Measurements from ENCODE around the gene HAAO. TPM values are rescaled to one million over a fixed set of nuclear protein-coding genes. Genes with fewer than 3 reads are reported as not detected.

The HAAO gene
- total RNA-seq, 1 experiment from 2014 or later, result 6.6 TPM

DNA sequence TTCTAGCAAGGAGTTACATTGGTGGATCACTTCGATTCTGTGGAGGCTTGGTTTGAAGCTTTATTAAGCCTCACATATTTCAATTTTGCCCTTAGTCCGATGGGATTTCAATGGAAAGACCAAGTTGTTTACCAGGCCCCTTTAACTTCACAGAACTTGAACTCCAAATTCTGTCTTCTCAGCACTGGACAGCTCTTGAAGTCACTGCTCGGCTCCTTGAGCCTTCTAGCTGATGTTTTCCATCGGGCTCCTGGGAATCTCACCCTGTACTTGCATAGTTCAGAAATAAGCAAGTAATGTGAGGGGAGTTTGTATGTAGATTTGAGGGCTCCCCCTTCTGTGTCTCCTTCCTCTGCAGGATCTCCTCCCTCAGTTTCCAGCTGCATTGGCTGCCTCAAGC is 43.5 kb downstream of the HAAO start:
- Mint-ChIP-seq H3K4me1 (peaks cover 0 to 3% of the 10 kb centered on the region in 2 experiments; a peak in 1 of 4 replicates), H3K27me3 (ENCODE audit: low read depth) (no peaks in the 10 kb centered on the region), H3K9me3 (no peaks in the 10 kb centered on the region), H3K27ac (no peak overlapping the region; a peak in 1 of 7 replicates), H3K36me3 (ENCODE audit: insufficient read depth in 1 of 3, low read depth in 3 of 3) (peaks cover 0 to 7% (median 4%) of the 10 kb centered on the region in 3 experiments; a peak in 3 of 7 replicates), H3K4me3 (no peak overlapping the region)
- no peak overlapping the region for H3K14ac ChIP-seq (ENCODE audit: insufficient read depth, low read length)
- no peak overlapping the region for H4K8ac ChIP-seq (replicated peaks; ENCODE audit: insufficient read length, low read depth, low read length)
- H2BK120ac ChIP-seq (ENCODE audit: low read depth, low read length, poor library complexity, severe bottlenecking), result no peak overlapping the region
- no peak overlapping the region for H4K91ac ChIP-seq (ENCODE audit: insufficient read length, low read depth, low read length)
- H3K56ac ChIP-seq (ENCODE audit: insufficient read length, low read depth, low read length), result no peak overlapping the region
- H3K23me2 ChIP-seq (ENCODE audit: insufficient read length, low read depth, low read length, poor library complexity, severe bottlenecking), result no peaks in the 10 kb centered on the region
- no CpG with 5 or more reads among the region's 4 CpGs for WGBS (ENCODE audit: extremely low coverage, insufficient read length, low lambda C conversion rate)
- no peak overlapping the region for H3K27ac ChIP-seq (ENCODE audit: insufficient read length, low read depth, low read length)
- no peak overlapping the region for H3K18ac ChIP-seq (ENCODE audit: insufficient read length, low read depth, low read length)
- no peak overlapping the region for H3K23ac ChIP-seq (ENCODE audit: insufficient read length, low read depth, low read length)
- no peak overlapping the region for H2BK12ac ChIP-seq (ENCODE audit: insufficient read length, low read depth, low read length)
- no peak overlapping the region for H2AK5ac ChIP-seq (ENCODE audit: insufficient read length, low read length)
- no peaks in the 10 kb centered on the region for H3K27me3 ChIP-seq (ENCODE audit: insufficient read depth, low read length)
- TF ChIP-seq, protein P1, sequence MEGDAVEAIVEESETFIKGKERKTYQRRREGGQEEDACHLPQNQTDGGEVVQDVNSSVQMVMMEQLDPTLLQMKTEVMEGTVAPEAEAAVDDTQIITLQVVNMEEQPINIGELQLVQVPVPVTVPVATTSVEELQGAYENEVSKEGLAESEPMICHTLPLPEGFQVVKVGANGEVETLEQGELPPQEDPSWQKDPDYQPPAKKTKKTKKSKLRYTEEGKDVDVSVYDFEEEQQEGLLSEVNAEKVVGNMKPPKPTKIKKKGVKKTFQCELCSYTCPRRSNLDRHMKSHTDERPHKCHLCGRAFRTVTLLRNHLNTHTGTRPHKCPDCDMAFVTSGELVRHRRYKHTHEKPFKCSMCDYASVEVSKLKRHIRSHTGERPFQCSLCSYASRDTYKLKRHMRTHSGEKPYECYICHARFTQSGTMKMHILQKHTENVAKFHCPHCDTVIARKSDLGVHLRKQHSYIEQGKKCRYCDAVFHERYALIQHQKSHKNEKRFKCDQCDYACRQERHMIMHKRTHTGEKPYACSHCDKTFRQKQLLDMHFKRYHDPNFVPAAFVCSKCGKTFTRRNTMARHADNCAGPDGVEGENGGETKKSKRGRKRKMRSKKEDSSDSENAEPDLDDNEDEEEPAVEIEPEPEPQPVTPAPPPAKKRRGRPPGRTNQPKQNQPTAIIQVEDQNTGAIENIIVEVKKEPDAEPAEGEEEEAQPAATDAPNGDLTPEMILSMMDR (conservative IDR thresholded peaks at IDR 0.05), result no peak
- no peak overlapping the region for H3T11ph ChIP-seq (ENCODE audit: low read length)
- no peak overlapping the region for H2BK5ac ChIP-seq (ENCODE audit: insufficient read length, low read length)
- no peak for DNase-seq
- no peak overlapping the region for H3K4me2 ChIP-seq (ENCODE audit: insufficient read depth, insufficient read length, low read length)
- H3K79me1 ChIP-seq (ENCODE audit: insufficient read depth, low read depth, low read length, poor library complexity, severe bottlenecking), result no peaks in the 10 kb centered on the region
- H2BK20ac ChIP-seq (ENCODE audit: low read depth, low read length, poor library complexity, severe bottlenecking), result no peak overlapping the region
- no peaks in the 10 kb centered on the region for H3K9me3 ChIP-seq (ENCODE audit: control insufficient read depth, low read depth, low read length)
- no peaks in the 10 kb centered on the region for H4K20me1 ChIP-seq (ENCODE audit: control insufficient read depth, insufficient read depth, insufficient read length)
- no peaks in the 10 kb centered on the region for H3K4me1 ChIP-seq (ENCODE audit: insufficient read depth, low read length)
- no peak overlapping the region for H4K5ac ChIP-seq (ENCODE audit: insufficient read length, low read depth, low read length)
- no peaks in the 10 kb centered on the region for H3K79me2 ChIP-seq (ENCODE audit: insufficient read depth, low read length)
- H3K9ac ChIP-seq (ENCODE audit: extremely low read depth, insufficient read length, low read length), result no peak overlapping the region
- H2AFZ ChIP-seq (ENCODE audit: low read length), result no peak overlapping the region
- no peak overlapping the region for H3K4ac ChIP-seq (ENCODE audit: low read depth, low read length)
- H2BK15ac ChIP-seq (ENCODE audit: low read depth, low read length), result no peak overlapping the region

Data from H9 (cell line).